Dermis blood vessel endothelial cell (primary cell): ENCODE measurements around the gene CCDC171. TPM values are rescaled to one million over a fixed set of nuclear protein-coding genes. Genes with fewer than 3 reads are reported as not detected.
"Not testable (repeated sequence)": the region's sequence is repeated elsewhere in the genome, so short reads cannot be mapped to it uniquely, and the experiment has no call there.

Source experiments
- DNase-seq: peaks from one replicate; pipeline ENCODE4 v3.0.0; 2010
- total RNA-seq: library from RNA; depleted of rRNA; stranded (reverse); fragments of >200 nt; gene quantifications from 2 replicates; pipeline ENCODE4 v1.2.3, GENCODE V29; 2014

CCDC171 gene
- total RNA-seq, 1 donor from 2014 or later, result 0.68 TPM

- no peak for DNase-seq
Measured at GRCh38 chr9:15570769-15571168, 17.9 kb downstream of the CCDC171 start.

DNA sequence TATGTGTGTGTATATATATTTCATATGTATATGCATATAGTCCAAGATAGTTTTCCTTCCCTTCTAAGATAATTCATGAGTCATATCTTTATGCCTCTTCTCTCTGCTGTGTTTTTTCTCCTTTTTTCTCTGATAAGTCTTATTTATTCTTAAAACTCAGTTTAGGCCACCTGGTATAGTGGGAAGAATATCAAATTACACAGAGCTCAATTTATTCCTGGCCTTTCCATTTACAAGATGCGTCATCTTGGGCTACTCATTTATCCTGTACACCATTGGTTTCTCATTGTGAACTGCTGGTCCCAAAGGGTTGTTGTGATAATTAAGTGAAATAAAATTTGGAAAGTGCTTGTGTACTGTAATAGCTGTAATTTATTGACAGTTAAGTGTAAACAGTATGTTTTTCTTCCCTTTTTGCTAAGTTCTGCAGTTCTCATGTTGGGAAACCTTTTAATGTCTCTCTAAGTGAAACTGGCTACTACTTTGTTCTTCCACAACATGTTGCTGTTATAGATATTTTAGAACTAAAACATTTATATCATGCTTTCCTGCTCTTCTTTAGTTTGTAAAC is 19.4 kb downstream of the CCDC171 start:
- no peak for DNase-seq

GRCh38 chr9:15576350-15577050 is 23.7 kb downstream of the CCDC171 start:
- DNase-seq, result no peak

GRCh38 chr9:15578714-15579113 is 25.9 kb downstream of the CCDC171 start:
- DNase-seq, result no peak

DNA sequence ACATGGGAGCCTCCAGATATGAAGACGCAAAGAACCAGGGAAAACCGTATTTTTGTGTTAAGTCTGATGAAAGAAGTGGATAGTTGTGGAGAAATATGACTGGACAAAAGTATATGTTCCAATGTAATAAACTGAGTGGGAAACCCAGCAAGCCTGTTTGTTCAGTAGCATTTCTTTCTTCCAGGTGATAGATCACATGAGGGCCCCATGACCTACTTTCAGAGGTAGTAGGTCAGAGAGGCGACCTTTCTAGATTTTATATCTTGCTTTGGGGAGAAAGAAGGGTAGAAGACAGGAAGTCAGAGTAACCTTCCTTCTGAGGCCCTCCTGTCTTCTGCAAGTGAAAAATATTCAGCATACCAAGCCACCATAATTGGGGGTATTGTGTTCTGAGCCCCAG is 31.5 kb downstream of the CCDC171 start:
- no peak for DNase-seq

DNA sequence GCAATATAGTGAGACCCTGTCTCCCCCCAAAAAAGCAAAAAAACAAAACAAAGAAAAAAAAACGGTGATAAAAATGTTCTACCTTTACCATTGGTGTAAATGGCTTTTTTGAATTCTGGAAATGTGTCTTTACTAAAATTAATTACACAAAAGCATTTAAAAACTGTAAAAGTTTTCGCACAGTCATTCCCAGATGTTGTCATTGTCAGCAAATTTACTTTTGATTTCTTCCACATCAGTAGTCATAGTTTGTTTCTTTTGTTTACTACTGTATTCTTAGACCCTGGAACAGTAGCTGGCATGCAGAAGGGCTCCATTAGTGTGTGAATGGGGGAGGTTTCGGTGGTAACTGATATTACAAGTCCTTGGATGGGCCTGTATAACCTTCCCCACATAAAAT is 39.5 kb downstream of the CCDC171 start:
- DNase-seq, result no peak

GRCh38 chr9:15592940-15593339 is 40.1 kb downstream of the CCDC171 start:
- DNase-seq, result not testable (repeated sequence)

- not testable (repeated sequence) for DNase-seq
Measured at GRCh38 chr9:15600666-15601330, 48.0 kb downstream of the CCDC171 start.

DNA sequence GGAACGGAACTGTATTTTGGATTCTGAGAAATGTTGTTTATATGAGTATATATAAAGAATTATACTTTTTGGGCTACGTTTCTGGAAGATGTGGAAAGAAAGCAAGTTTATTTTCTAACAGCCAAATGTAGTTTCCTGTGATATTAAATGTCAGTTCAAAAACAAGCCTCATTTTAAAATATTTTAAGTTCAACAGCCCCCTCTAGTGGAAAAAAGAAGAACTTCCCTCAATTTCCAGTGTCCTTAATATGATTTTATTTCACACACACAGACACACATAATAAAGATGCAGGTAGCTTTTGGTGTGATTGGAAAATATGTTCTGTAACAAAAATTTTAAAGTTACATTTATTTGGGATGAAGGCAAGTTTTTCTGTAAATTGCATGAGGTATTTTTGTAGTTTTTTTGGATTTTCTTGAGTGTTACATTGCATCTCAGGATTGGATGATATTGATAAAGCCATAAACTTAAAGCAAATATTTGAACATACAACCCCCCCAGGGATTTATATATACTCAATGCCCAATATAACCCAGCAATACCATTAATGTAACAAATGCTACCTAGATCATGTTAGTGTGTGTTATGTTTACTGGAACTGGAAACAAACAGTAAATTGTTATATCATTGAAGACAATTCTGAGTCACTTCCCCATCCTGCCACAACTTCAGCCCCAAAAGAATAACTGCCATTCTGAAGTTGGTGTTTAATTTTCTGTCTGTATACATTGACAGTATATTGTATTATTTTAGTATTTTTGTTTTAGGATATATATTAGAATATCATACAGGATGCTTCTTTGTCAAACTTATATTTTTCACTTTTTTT is 54.0 kb downstream of the CCDC171 start:
- DNase-seq, result peak; percentile 64

DNA sequence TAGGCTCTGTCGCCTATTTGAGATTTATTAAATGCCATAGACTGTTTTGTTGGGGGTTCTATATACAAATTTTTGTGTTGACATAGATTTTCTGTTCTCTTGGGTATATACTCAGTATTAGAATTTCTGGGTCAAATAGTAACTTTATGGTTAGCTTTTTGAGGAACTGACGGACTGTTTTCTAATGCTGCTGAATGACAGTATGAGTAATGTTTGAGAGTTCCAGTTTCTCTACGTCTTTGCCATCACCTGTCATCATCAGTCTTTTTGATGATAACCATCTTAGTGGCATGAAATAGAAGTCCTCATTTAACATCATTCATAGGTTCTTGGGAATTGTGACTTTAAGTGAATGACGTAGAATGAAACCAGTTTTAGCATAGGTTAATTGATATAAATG is 60.1 kb downstream of the CCDC171 start:
- DNase-seq, result no peak

- DNase-seq, result no peak
Measured at GRCh38 chr9:15617782-15618181, 64.9 kb downstream of the CCDC171 start.

DNA sequence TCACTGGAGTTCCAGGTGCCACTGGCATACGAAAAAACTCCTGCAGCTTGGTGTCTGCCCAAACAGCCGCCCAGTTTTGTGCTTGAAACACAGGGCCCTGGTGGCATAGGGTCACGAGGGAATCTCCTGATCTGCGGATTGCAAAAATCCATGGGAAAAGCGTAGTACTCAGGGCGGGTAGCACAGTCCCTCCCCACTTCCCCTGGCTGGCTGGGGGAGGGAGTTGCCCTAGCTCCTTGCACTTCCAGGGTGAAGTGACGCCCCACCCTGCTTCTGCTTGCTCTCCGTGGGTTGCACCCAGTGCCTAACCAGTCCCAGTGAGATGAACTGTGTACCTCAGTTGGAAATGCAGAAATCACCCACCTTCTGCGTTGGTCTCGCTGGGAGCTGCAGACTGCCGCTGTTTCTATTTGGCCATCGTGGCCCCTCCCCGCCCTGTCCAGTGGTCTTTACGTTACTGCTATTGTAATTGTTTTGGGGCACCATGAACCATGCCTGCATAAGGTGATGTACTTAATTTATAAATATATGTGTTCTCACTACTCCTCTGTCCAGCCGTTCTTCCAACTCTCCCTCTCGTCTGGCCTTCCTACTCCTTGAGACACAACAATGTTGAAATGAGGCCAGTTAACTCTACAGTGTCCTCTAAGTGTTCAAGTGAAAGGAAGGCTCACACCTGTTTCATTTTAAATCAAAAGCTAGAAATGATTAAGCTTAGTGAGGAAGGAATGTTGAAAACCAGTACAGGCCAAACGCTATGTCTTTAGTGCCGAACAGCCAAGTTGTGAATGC is 65.9 kb downstream of the CCDC171 start:
- no peak for DNase-seq

GRCh38 chr9:15622318-15622971 is 69.6 kb downstream of the CCDC171 start:
- DNase-seq, result peak; percentile 39

- DNase-seq, result no peak
Measured at GRCh38 chr9:15635752-15636151, 82.9 kb downstream of the CCDC171 start.

DNA sequence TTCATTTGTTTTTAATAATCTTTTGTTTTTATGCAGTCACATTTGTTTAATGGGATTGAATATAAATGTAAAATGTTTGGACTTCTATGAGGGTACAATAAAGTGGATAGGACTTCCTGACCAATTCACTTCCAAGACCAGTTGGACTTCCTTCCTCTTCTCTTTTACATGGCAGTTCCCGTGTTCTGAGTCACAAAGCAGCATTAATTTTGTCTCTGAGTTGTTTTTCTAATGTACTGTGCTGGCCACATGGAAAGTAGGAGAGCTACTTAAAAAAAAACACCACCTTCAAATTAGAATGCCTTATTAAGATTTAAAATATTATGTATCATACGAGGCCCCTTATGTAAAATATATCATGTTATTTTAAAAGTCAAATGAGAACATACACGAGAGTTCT is 87.3 kb downstream of the CCDC171 start:
- DNase-seq, result peak; percentile 46

- DNase-seq, result no peak
Measured at GRCh38 chr9:15641291-15641690, 88.4 kb downstream of the CCDC171 start.

GRCh38 chr9:15642369-15642962 is 89.6 kb downstream of the CCDC171 start:
- peak; percentile 68 for DNase-seq

DNA sequence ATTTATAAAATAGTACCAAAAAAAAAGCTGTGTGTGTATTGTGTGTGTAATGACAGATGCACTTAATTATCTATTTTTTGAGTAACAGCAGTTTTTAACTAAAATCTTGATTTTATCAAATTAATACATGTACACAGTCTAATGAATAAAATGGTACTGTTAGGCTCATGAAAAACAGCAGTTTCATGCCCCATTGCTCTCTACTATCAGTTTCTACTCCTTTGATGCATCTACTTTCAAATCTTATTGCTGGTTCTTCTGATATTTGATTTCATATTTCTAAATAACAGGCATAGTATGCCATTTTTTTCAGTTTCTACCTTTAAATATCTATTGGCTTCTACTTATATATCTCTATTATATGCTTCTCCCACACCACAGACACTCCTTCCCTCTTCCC is 117.4 kb downstream of the CCDC171 start:
- no peak for DNase-seq

DNA sequence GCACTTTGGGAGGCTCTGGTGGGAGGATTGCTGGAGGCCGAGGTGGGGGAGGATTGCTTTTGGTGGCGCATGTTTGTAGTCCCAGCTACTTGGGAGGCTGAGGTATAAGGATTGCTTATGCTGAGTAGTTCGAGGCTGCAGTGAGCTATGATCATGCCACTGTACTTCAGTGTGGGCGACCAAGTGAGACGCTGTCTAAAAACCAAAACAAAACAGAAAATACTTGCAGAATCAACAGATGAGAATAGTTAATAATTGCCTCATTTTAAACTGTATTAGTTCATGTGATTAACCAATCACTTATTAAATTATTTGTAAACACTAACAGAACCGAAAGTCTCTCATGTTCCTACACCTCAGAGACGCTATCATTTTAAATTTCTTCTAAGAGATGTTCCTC is 118.1 kb downstream of the CCDC171 start:
- DNase-seq, result no peak

- DNase-seq, result no peak
Measured at GRCh38 chr9:15693701-15694100, 140.9 kb downstream of the CCDC171 start.

GRCh38 chr9:15696979-15697378 is 144.1 kb downstream of the CCDC171 start:
- no peak for DNase-seq
